GM21717 (cell line): Measurements from ENCODE around the gene STYXL1.
"Not testable (repeated sequence)": the region's sequence is repeated elsewhere in the genome, so short reads cannot be mapped to it uniquely, and the experiment has no call there.

Source experiments
- ATAC-seq: cut with Tn5 transposase; IDR thresholded peaks from one replicate; pipeline ENCODE4 v1.9.1; 2021; ENCODE audit warnings: mild to moderate bottlenecking, moderate library complexity; ENCODE audit not compliant: unreplicated experiment

Gene STYXL1, protein sequence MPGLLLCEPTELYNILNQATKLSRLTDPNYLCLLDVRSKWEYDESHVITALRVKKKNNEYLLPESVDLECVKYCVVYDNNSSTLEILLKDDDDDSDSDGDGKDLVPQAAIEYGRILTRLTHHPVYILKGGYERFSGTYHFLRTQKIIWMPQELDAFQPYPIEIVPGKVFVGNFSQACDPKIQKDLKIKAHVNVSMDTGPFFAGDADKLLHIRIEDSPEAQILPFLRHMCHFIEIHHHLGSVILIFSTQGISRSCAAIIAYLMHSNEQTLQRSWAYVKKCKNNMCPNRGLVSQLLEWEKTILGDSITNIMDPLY

DNA sequence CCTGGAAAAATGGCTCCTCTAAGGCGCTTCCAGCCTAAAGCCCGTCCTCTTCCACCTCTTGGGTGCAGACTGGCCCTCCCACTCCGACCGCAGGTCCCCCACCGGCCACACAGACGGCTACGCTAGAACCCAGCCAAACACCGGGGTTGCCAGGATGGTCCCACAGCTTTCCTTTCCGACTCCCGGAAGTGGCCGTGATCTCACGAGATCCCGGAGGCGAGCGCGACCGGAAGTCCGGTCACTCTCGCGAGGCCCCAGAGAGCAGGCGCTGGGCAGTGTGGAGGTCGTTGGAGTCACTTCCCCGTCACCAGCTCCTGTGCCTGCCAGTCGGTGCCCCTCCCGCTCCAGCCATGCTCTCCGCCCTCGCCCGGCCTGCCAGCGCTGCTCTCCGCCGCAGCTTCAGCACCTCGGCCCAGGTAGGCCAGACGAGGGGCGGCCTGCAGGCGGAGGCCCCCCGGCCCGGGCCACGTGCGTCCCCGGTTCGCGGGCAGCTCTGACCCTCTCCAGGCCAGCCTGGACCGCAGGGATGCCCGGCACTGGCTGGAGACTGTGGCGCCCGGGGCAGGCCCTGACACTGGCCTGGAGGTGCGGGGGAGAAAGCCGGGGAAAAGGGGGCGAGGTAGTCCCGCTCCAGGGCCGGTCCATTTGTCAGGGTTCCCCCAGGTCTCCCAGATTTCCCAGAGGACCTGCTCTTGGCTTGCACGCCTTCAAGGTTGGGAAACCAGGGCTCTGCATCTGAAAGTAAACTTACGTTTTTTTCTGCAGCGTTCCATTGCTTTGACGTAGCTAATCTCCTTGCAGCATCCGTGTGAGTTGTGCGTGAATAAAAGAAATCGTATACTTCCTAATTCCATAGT, at the start of gene STYXL1, which contains the start of gene MDH2:
Gene STYXL1 (minus strand): TSS at position 190 of the 857 bp plus-strand sequence. CDS start 17,477 bp downstream, outside the sequence.
Gene MDH2 (plus strand): TSS at position 296 of the 857 bp plus-strand sequence. CDS start 55 bp downstream, at position 351.
- peak; percentile 90 for ATAC-seq

DNA sequence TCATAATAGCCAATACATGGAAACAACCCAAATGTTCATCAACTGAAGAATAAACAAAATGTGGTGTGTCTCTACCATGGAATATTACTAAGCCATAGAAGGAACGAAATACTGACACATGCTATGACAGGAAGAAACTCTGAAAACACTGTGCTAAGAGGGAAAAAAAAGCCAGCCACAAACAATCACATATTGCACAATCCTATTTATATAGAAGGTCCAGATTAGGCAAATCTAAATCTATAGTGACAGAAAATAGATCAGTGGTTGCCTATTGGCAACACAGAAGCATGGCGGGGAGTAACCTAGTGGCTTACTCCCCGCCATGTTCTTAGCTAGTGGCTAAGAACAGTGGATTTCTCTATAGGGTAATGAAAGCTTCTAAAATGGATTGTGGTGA, 48.1 kb upstream of the STYXL1 start:
- no peak for ATAC-seq

DNA sequence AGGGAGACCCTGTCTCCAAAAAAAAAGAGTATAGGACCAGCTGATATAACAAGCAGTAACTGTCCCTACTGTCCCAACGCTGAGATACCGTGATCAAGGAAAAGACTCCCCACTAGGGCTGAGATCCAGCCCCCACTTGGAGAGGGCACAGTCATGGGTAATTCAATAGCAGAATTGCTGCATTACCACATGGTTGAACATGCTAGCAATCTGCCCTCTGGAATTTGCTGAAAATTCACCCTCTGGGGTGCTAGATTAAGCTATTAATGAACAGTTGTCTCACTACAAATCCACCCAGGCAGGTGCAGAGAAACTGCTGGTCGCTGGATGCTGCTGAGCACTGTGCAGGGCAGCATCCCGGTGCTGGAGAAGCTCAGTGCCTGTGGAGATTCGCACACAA, 46.5 kb upstream of the STYXL1 start:
- ATAC-seq, result not testable (repeated sequence)

DNA sequence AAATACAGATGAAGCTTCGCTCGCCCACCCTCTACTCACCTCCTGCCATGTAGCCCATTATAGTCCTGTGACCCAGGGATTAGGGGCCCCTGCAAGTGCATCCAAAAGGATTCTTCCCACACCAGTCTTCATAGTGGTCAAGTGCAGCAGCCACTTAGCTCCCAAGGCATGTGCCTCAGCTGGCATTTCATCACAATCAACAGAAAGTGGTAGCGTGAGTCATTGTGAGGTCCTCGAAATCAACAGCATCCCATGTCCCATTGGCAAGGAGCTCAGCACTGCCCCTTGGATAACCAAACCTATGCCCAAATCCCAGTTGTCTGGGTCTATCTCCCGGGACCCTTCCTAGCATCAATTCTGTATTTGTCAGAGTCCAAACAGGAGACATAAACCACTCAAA, 45.7 kb upstream of the STYXL1 start:
- ATAC-seq, result not testable (repeated sequence)

DNA sequence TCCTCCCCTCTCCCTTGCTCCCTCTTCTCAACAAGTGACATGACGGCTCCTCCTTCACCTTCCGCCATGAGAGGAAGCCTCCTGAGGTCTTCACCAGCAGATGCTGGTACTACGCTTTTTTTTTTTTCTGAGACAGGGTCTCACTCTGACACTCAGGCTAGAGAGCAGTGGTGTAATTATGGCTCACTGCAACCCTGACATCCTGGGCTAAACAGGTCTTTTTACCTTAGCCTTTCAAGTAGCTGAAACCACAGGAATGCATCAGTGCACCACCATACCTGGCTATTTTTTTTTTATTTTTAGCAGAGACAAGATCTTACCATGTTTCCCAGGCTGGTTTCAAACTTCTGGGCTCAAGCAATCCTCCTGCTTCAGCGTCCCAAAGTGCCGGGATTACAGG, 43.7 kb upstream of the STYXL1 start:
- ATAC-seq, result no peak

DNA sequence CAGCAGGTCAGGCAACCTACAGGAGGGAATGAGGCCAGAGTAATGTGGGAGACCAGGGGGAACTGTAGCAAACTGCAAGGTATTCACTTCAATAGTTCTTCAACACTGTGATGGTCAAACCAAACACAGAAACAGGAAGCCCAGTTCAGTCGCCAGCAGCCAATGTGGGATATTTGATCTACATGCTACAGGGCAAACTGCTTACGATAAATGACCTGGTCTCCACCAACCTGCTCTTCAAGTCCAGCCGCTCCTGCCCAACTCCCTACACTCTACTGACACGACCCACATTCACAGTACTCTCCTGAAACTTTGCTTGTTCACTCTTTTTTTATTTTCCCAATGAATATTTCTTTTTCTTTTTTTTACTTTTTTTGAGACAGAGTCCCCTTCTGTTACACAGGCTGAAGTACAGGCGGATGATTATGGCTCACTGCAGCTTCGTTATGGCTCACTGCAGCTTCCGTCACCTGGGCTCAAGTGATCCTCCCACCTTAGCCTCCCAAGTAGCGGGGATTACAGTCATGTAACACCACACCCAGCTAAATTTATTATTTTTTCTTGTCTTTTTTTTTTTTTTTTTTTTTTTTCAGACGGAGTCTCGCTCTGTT, 42.2 kb upstream of the STYXL1 start:
- ATAC-seq, result no peak

DNA sequence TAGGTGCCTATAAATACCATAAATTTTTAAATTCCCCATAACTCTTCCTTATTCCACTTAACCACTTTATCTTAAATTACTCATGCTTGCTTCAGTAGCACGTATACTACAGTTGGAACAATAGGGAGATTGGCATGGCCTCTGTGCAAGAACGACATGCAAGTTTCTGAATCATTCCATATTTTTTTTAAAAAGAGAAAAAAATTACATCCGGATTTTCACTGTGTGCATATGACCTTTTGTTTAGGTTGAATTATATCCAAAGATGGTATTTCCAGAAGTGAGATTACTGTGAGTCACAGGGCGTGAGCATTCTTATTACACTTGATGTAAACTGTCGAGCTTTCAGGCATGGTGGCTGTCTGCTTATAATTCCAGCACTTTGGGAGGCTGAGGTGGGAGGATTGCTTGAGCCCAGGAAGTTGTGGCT, 39.6 kb upstream of the STYXL1 start:
- not testable (repeated sequence) for ATAC-seq

DNA sequence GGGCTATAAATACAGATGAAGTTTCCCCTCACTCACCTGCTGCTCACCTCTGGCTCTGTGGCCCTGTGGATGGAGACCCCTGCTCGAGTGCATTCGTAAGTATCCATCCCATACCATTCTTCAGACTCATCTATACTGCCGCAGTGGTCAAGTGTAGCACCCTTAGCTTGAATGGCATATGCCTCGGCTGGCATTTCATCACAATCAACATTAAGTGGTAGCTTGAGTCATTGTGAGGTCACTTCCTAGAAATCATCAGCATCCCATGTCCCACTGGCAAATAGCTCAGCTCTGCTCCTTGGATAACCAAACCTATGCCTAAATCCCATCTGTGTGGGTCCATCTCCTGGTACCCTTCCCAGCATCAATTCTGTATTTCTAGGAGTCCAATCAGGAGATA, 38.3 kb upstream of the STYXL1 start:
- ATAC-seq, result no peak

DNA sequence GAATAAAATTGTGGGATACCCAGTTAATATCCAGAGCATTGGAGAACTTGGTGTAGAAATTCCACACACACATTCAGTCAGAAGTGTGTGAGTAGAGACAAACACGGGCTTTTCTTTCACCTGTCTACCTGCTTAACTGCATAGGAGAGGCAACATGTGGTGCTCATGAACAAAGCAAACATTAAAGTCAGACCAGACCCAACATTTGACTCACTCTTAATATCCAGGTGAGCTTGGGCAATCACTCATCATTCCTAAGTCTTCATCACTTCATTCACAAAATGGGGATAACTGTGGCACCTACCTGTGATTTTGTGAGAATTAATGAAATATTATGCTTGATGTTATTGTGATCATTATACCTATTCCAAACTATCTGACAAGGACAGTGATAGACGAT, 36.3 kb upstream of the STYXL1 start:
- not testable (repeated sequence) for ATAC-seq

DNA sequence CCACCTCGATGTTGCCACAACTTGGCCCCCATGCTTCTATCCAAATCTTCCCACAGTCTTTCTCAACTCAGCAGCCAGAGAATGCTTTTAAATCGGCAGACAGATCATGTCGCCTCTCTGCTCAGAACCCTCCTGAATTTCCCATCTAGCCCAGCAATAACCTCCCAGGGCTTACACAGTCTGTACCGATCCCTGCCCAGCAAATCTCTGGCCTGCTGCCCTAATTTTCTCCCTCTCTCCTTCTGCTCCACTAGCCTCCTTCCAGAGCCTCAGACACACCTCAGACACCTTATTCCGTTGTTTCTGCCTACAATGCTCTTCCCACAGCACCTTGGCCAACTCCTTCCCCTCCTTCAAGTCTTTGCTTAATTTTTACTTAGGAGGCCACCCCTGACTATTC, 32.4 kb upstream of the STYXL1 start:
- ATAC-seq, result no peak

DNA sequence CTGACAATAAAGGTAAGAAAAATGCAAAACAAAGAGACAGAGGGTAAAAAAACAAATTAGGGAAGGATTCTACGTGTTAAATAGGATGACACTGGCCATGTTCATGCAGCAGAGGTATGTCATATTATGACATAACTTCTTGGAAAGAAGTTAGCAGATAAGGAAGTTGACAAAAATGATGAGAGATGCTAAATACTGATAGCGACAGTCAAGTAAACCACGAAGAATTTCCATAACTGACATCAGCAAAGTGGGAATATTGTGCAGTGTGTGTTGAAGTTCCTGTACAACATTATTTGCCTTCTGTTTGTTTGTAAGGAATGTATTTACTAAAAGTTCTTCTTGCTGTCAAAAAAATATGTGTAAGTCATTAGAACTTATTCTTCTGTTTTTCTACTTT, 29.6 kb upstream of the STYXL1 start:
- no peak for ATAC-seq

DNA sequence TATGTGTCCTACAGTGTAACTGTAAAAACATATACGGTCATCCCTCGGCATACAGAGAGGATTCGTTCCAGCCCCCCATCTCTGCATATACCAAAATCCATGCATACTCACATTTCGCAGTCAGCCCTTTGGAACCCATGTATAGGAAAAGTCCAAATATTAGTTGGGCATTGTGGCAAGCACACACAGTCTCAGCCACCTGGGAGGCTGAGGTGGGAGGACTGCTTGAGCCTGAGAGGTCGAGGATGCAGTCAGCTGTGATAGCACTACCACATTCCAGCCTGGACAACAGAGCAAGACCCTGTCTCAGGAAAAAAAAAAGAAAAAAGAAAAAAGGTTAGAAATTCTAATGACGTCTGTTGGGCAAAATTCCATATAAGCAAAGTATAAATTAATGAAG, 29.2 kb upstream of the STYXL1 start:
- no peak for ATAC-seq

DNA sequence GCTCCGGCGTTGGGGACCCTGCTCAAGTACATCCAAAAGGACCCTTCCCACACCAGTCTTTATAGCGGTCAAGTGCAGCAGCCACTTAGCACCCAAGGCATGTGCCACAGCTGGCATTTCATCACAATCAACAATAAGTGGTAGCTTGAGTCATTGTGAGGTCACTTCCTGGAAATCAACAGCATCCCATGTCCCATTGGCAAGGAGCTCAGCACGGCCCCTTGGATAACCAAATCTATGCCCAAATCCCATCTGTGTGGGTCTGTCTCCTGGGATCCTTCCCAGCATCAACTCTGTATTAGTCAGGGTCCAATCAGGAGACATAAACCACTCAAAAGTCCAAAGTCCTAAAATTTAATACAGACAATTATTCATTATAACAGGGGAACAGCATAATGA, 27.2 kb upstream of the STYXL1 start:
- ATAC-seq, result no peak

DNA sequence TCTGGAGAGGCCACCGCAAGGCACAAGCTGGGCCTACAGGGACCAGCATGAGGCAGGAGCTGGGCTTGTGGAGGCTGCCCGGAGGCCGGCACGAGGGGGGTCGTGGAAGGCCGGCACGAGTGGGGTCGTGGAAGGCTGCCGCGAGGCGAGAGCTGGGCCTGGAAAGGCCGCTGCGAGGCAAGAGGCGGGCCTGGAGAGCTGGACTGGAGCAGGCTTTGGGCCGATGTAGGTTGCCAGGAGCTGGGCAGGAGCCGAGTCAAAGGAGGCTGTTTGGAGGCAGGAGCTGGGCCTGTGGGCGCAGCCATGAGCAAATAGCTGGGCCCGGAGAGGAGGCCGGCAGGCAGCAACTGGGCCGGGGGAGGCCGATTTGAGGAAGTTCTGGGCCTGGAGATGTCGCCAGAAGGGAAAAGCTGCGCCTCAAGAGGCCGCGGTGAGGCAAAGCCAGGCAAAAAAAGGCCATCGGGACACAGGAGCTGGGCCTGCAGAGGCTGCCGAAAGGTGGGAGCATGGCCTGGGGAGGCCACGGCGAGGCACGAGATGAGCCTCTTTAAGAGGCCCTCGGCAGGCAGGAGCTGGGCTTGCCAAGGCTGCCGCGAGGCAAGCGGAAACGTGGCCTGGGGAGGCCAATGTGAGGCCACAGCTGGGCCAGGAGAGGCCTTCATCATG, 26.6 kb upstream of the STYXL1 start:
- ATAC-seq, result no peak

DNA sequence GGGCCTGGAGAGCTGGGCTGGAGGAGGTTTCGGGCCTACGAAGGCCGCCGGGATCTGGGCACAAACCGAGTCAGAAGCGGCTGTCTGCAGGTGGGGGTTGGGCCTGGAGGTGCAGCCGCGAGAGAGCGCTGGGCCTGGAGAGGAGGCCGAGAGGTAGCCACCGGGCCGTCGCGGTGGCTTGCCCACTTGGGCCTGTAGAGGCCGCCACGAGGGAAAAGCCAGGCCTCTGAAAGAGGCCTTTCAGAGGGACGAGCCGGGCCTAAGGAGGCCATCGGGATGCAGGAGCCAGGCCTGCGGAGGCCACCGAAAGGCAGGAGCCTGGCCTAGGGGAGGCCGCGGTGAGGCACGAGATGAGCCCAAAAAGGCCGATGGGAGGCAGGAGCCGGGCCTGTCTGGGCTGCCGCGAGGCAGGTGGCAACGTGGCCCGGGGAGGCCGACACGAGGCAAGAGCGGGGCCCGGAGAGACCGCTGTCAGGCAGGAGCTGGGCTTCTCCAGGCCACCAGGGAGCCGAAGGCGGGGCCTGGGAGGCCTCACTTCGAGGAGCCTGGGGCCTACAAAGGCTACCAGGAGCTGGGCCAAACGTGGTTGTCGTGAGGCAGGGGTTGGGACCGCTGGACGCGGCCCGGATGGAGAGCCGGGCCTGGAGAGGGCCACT, 25.7 kb upstream of the STYXL1 start:
- no peak for ATAC-seq

DNA sequence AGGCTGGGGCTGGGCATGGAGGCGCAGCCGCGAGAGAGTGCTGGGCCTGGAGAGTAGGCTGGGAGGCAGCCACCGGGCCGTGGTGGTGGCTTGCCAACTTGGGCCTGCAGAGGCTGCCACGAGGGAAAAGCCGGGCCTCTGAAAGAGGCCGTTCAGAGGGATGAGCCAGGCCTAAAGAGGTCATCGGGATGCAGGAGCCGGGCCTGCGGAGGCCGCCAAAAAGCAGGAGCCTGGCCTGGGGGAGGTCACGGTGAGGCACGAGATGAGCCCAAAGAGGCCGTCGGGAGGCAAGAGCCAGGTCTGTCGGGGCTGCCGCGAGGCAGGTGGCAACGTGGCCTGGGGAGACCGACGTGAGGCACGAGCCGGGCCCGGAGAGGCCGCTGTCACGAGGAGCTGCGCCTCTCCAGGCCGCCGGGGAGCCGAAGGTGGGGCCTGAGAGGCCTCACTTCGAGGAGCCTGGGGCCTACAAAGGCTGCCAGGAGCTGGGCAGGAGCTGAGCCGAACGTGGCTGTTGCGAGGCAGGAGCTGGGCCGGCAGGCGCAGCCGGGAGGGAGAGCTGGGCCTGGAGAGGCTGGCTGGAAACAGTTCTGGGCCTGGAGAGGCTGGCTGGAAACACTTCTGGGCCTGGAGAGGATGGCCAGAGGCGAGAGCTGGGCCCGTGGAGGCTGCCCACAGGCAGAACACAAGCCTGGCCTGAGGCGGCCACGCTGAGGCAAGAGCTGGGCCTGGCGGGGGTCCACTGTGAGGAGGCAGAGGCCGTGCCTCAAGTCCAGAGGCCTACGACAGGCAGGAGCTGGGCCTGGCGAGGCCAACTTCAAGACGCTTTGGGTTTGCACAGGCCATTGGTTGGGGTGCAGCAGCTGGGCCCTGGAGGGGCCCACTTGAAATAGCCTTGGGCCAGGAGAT, 24.7 kb upstream of the STYXL1 start:
- no peak for ATAC-seq

DNA sequence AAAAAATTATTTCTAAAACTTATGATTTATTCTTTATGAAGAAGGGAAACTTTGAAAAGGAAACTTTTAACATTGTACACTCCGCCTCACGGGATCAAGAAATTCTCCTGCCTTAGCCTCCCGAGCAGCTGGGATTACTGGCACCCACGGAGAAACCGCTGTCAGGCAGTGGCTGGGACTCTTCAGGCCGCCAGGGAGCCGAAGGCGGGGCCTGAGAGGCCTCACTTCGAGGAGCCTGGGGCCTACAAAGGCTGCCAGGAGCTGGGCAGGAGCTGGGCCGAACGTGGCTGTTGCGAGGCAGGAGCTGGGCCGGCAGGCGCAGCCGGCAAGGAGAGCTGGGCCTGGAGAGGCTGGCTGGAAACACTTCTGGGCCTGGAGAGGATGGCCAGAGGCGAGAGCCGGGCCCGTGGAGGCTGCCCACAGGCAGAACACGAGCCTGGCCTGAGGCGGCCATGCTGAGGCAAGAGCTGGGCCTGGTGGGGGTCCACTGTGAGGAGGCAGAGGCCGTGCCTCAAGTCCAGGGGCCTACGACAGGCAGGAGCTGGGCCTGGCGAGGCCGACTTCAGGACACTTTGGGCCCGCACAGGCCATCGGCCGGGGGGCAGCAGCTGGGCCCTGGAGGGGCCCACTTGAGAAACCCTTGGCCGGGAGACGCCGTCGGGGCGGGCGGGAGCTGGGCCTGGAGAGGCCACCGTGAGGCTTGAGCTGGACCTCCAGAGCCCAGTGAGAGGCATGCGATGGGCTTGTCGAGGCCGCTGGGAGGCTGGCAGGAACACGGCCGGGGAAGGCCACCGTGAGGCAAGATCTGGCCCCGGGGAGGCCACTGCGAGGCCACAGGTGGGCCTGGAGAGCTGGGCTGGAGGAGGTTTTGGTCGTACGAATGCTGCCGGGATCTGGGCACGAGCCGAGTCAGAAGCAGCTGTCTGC, 23.8 kb upstream of the STYXL1 start:
- ATAC-seq, result no peak

DNA sequence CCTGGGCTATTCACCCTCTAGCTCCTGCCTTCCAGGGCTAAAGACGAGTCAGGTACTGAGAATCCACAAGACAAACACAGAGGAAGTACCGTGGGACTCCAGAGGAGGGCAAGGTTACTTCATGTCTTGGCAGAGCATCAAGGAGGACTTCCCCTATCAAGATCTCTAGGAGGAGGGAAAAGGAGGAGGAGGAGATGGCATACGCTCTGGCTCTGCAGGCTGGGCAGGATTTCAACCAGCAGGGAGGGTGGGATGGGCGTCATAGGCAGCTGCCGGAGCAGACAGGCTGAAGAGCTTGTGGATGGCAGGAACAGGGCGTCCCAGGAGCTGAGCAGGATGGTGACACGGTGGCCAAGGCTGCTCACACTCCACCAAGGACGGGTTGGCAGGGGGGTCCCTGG, 21.4 kb upstream of the STYXL1 start:
- ATAC-seq, result no peak
